ENCODE results near the gene PCDHGA10. TPM values are rescaled to one million over a fixed set of nuclear protein-coding genes. Genes with fewer than 3 reads are reported as not detected.
"Not testable (repeated sequence)": the region's sequence is repeated elsewhere in the genome, so short reads cannot be mapped to it uniquely, and the experiment has no call there.

The PCDHGA10 gene
- total RNA-seq, 1 experiment from 2014 or later: 3.6 TPM

GRCh38 chr5:141430332-141431113 is 17.7 kb downstream of the PCDHGA10 start, which contains the start of gene PCDHGA12:
Gene PCDHGA12, plus strand, starts transcription at chr5:141430507. Its CDS starts 253 bp downstream, at chr5:141430760.
- Histone ChIP-seq H3K9me3 (ENCODE audit: low read depth, low read length, poor library complexity, severe bottlenecking) (peaks cover 70% of the 10 kb centered on the region), H3K36me3 (ENCODE audit: insufficient read depth, low read length, poor library complexity, severe bottlenecking) (peaks cover 63% of the 10 kb centered on the region), H3K4me1 (ENCODE audit: insufficient read depth, low read length, poor library complexity, severe bottlenecking) (no peaks in the 10 kb centered on the region), H3K27me3 (replicated peaks; ENCODE audit: insufficient read depth, low read depth, low read length, poor library complexity) (no peaks in the 10 kb centered on the region), H3K4me3 (ENCODE audit: low read depth, low read length, poor library complexity, severe bottlenecking) (no peak within 1 kb of the TSS), H3K27ac (ENCODE audit: low read depth, low read length, poor library complexity, severe bottlenecking) (no peak within 1 kb of the TSS)
- CTCF ChIA-PET: interaction anchor here (1.2 kb wide), 1 partner anchor 10 kb away, joined by 4 read pairs; the partner anchor contains the start of gene PCDHGA11
- POLR2A ChIA-PET (ENCODE audit: low non-redundant PET): interaction anchor here (0.7 kb wide), 1 partner anchor 62 kb away, joined by 9 read pairs; no protein-coding TSS in a partner anchor
- TF ChIP-seq EZH2 (IDR thresholded peaks at IDR 0.05; ENCODE audit: borderline replicate concordance, low read depth, low read length, poor library complexity, severe bottlenecking): no peak
- TF ChIP-seq CTCF (conservative IDR thresholded peaks at IDR 0.05; ENCODE audit: low read depth, low read length): no peak
- BruUV-seq (replicated peaks): no TSS peak
- intact Hi-C loops (cut with micrococcal nuclease; ENCODE audit: unreplicated experiment): no loop called here
- DNase-seq (ENCODE audit: low spot score): peak; percentile 7

DNA sequence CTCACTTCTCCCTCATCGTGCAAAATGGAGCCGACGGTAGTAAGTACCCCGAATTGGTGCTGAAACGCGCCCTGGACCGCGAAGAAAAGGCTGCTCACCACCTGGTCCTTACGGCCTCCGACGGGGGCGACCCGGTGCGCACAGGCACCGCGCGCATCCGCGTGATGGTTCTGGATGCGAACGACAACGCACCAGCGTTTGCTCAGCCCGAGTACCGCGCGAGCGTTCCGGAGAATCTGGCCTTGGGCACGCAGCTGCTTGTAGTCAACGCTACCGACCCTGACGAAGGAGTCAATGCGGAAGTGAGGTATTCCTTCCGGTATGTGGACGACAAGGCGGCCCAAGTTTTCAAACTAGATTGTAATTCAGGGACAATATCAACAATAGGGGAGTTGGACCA is 18.5 kb downstream of the PCDHGA10 start:
- intact Hi-C loops (cut with micrococcal nuclease; ENCODE audit: unreplicated experiment): no loop called here
- POLR2A ChIA-PET (ENCODE audit: low non-redundant PET): no interaction called here
- peaks cover 57% of the 10 kb centered on the region for H3K36me3 ChIP-seq (ENCODE audit: insufficient read depth, low read length, poor library complexity, severe bottlenecking)
- TF ChIP-seq CTCF (conservative IDR thresholded peaks at IDR 0.05; ENCODE audit: low read depth, low read length) (no peak), EZH2 (IDR thresholded peaks at IDR 0.05; ENCODE audit: borderline replicate concordance, low read depth, low read length, poor library complexity, severe bottlenecking) (no peak)
- DNase-seq (ENCODE audit: low spot score): no peak
- no TSS peak for BruUV-seq (replicated peaks)
- H3K4me1 ChIP-seq (ENCODE audit: insufficient read depth, low read length, poor library complexity, severe bottlenecking): no peaks in the 10 kb centered on the region
- no peak overlapping the region for H3K27ac ChIP-seq (ENCODE audit: low read depth, low read length, poor library complexity, severe bottlenecking)
- CTCF ChIA-PET: no interaction called here
- no peak overlapping the region for H3K4me3 ChIP-seq (ENCODE audit: low read depth, low read length, poor library complexity, severe bottlenecking)
- H3K9me3 ChIP-seq (ENCODE audit: low read depth, low read length, poor library complexity, severe bottlenecking): peaks cover 65% of the 10 kb centered on the region
- H3K27me3 ChIP-seq (replicated peaks; ENCODE audit: insufficient read depth, low read depth, low read length, poor library complexity): no peaks in the 10 kb centered on the region

- H3K27me3 ChIP-seq (replicated peaks; ENCODE audit: insufficient read depth, low read depth, low read length, poor library complexity); intact Hi-C loops (cut with micrococcal nuclease; ENCODE audit: unreplicated experiment); H3K4me1 ChIP-seq (ENCODE audit: insufficient read depth, low read length, poor library complexity, severe bottlenecking); CTCF ChIA-PET; BruUV-seq (replicated peaks); DNase-seq (ENCODE audit: low spot score); POLR2A ChIA-PET (ENCODE audit: low non-redundant PET); H3K4me3 ChIP-seq (ENCODE audit: low read depth, low read length, poor library complexity, severe bottlenecking); H3K27ac ChIP-seq (ENCODE audit: low read depth, low read length, poor library complexity, severe bottlenecking): not testable (repeated sequence)
- H3K36me3 ChIP-seq (ENCODE audit: insufficient read depth, low read length, poor library complexity, severe bottlenecking): peaks cover 46% of the 10 kb centered on the region
- peaks cover 57% of the 10 kb centered on the region for H3K9me3 ChIP-seq (ENCODE audit: low read depth, low read length, poor library complexity, severe bottlenecking)
These were observed 19.5 kb downstream of the PCDHGA10 start for GRCh38 chr5:141432308-141432707.

GRCh38 chr5:141432726-141433125 is 19.9 kb downstream of the PCDHGA10 start:
- H3K27ac ChIP-seq (ENCODE audit: low read depth, low read length, poor library complexity, severe bottlenecking); BruUV-seq (replicated peaks); H3K27me3 ChIP-seq (replicated peaks; ENCODE audit: insufficient read depth, low read depth, low read length, poor library complexity); DNase-seq (ENCODE audit: low spot score); intact Hi-C loops (cut with micrococcal nuclease; ENCODE audit: unreplicated experiment); H3K4me3 ChIP-seq (ENCODE audit: low read depth, low read length, poor library complexity, severe bottlenecking); POLR2A ChIA-PET (ENCODE audit: low non-redundant PET); H3K4me1 ChIP-seq (ENCODE audit: insufficient read depth, low read length, poor library complexity, severe bottlenecking); CTCF ChIA-PET: not testable (repeated sequence)
- Histone ChIP-seq H3K36me3 (ENCODE audit: insufficient read depth, low read length, poor library complexity, severe bottlenecking) (peaks cover 42% of the 10 kb centered on the region), H3K9me3 (ENCODE audit: low read depth, low read length, poor library complexity, severe bottlenecking) (peaks cover 53% of the 10 kb centered on the region)
